Measurements from ENCODE around the gene AMBN. TPM values are rescaled to one million over a fixed set of nuclear protein-coding genes. Genes with fewer than 3 reads are reported as not detected.

The AMBN gene
- total RNA-seq, 1 donor from 2014 or later = 0.25 TPM

Other genes starting within 250 kb of the AMBN start
- not detected for gene SMR3A, start 231.5 kb upstream of the AMBN start, total RNA-seq
- gene SMR3B, start 209.1 kb upstream of the AMBN start, total RNA-seq = not detected
- gene OPRPN, start 194.3 kb upstream of the AMBN start, total RNA-seq = not detected
- gene MUC7, start 120.1 kb upstream of the AMBN start, total RNA-seq = not detected
- not detected for gene AMTN, start 73.7 kb upstream of the AMBN start, total RNA-seq
- not detected for gene ENAM, start 36.5 kb downstream of the AMBN start, total RNA-seq
- not detected for gene JCHAIN, start 74.3 kb downstream of the AMBN start, total RNA-seq
- gene UTP3, start 96.3 kb downstream of the AMBN start, total RNA-seq = 17.0 TPM
- gene RUFY3, start 129.7 kb downstream of the AMBN start, total RNA-seq = 387 TPM
- gene GRSF1, start 247.6 kb downstream of the AMBN start, total RNA-seq = 42.8 TPM